ES-I3 (cell line): ENCODE results near the gene TOM1.
"Not testable (repeated sequence)": the region's sequence is repeated elsewhere in the genome, so short reads cannot be mapped to it uniquely, and the experiment has no call there.

Experiments used
- H3K36me3 ChIP-seq: 2 replicates; pipeline ENCODE4 v1.6.1; 2013; ENCODE audit warnings: mild to moderate bottlenecking, low read length, control low read depth, moderate library complexity; ENCODE audit not compliant: insufficient read depth
- H3K4me1 ChIP-seq: 2 replicates; pipeline ENCODE4 v1.6.1; 2013; ENCODE audit warnings: mild to moderate bottlenecking, control low read depth, low read length; ENCODE audit not compliant: insufficient read depth
- H3K9ac ChIP-seq: 2 replicates; pipeline ENCODE4 v1.6.1; 2013; ENCODE audit warnings: low read depth, mild to moderate bottlenecking, low read length, moderate library complexity
- H3K9me3 ChIP-seq: 2 replicates; pipeline ENCODE4 v1.6.1; 2013; ENCODE audit warnings: mild to moderate bottlenecking, low read length, moderate library complexity; ENCODE audit not compliant: control insufficient read depth, insufficient read depth

The TOM1 gene

GRCh38 chr22:35390933-35391332 is 91.2 kb downstream of the TOM1 start:
- peaks cover 2% of the 10 kb centered on the region; the same call in 1 of the 2 replicates for H3K36me3 ChIP-seq
- H3K9me3 ChIP-seq, result no peaks in the 10 kb centered on the region
- no peaks in the 10 kb centered on the region for H3K4me1 ChIP-seq
- H3K9ac ChIP-seq, result no peak overlapping the region

- no peaks in the 10 kb centered on the region for H3K4me1 ChIP-seq
- H3K9ac ChIP-seq, result no peak overlapping the region
- no peaks in the 10 kb centered on the region for H3K9me3 ChIP-seq
- H3K36me3 ChIP-seq, result peaks cover 1% of the 10 kb centered on the region; the same call in 1 of the 2 replicates
Observed at GRCh38 chr22:35392357-35392756, 92.7 kb downstream of the TOM1 start.

DNA sequence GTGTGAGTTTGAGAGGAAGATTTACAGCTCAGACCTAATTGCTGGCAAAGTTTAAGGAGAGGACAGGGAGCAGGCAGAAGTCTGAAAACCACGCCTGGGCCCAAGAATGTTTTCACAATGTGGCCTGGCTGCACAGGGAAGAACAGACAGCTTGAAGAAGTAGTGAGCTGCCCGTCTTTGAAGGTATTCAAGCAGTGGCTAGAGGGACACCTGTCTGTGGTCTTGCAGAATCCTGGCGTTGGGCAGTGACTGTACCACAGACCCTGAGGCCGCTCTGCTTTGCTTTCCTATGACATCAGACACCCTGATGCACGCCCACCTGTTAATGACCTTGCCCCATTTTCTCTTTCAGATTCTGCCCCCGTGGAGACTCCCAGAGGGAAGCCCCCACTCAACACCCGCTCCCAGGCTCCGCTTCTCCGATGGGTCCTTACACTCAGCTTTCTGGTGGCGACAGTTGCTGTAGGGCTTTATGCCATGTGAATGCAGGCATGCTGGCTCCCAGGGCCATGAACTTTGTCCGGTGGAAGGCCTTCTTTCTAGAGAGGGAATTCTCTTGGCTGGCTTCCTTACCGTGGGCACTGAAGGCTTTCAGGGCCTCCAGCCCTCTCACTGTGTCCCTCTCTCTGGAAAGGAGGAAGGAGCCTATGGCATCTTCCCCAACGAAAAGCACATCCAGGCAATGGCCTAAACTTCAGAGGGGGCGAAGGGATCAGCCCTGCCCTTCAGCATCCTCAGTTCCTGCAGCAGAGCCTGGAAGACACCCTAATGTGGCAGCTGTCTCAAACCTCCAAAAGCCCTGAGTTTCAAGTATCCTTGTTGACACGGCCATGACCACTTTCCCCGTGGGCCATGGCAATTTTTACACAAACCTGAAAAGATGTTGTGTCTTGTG is 93.7 kb downstream of the TOM1 start:
- Histone ChIP-seq H3K36me3 (no peaks in the 10 kb centered on the region; the same call in 1 of the 2 replicates), H3K9me3 (no peaks in the 10 kb centered on the region), H3K4me1 (peaks cover 4% of the 10 kb centered on the region; the same call in 1 of the 2 replicates), H3K9ac (no peak overlapping the region)

DNA sequence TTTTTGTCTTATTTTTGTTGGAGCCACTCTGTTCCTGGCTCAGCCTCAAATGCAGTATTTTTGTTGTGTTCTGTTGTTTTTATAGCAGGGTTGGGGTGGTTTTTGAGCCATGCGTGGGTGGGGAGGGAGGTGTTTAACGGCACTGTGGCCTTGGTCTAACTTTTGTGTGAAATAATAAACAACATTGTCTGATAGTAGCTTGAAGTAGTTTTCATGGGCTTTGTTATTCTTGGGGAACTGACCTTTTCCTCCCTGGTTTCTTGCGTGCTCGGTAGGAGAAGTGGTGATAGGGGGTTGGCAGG is 94.3 kb downstream of the TOM1 start:
- no peaks in the 10 kb centered on the region for H3K9me3 ChIP-seq
- no peaks in the 10 kb centered on the region; the same call in 1 of the 2 replicates for H3K36me3 ChIP-seq
- H3K4me1 ChIP-seq, result peaks cover 4% of the 10 kb centered on the region; the same call in 1 of the 2 replicates
- H3K9ac ChIP-seq, result no peak overlapping the region

- H3K4me1 ChIP-seq, result peaks cover 4% of the 10 kb centered on the region; the same call in 1 of the 2 replicates
- H3K36me3 ChIP-seq, result no peaks in the 10 kb centered on the region
- H3K9me3 ChIP-seq, result no peaks in the 10 kb centered on the region
- H3K9ac ChIP-seq, result no peak overlapping the region
Observed at GRCh38 chr22:35394810-35395563, 95.3 kb downstream of the TOM1 start.

DNA sequence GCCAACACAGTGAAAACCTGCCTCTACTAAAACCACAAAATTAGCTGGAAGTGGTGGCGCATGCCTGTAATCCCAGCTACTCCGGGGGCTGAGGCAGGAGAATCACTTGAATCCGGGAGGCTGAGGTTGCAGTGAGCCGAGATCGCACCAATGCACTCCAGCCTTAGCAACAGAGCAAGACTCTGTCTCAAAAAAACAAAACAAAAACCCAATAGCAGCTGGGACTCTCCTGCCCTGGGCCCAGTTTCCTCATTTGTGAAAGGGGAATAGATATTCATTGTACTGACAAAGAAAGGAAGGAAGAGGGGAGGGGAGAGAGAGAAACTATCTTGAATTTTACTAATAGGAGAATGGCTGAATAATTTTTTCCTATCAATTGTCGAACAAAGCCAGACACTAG is 96.9 kb downstream of the TOM1 start:
- H3K36me3 ChIP-seq, result not testable (repeated sequence)
- peaks cover 11% of the 10 kb centered on the region for H3K4me1 ChIP-seq

DNA sequence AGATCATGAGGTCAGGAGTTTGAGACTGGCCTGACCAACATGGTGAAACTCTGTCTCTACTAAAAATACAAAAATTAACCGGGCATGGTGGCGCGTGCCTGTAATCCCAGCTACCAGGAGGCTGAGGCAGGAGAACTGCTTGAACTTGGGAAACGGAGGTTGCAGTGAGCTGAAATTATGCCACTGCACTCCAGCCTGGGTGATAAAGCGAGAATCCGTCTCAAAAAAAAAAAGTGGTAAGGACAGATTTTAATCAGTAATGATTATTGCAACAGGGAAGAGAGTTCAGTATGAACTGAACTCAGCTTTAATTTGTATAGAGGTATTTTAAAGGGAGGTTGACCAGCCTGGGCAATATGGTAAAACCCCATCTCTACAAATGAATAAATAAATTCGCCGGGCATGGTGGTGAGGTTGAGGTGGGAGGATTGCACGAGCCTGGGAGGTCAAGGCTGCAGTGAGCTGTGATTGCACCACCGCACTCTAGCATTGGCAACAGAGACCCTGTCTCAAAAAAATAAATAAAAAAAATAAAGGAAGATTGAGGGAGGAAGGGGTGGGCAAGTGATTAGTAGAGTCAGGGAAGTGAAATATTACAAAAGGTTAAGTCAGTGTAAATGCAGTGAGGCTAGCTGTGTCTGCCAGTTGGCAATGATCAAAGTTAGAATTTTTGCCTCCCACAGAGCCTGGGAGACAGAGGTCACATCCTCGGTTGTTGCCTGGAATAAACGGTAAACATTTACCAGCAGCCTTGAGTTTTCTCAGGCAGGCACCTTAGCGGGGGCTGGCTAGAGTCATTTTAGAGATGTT is 97.6 kb downstream of the TOM1 start:
- Histone ChIP-seq H3K4me1 (peaks cover 14% of the 10 kb centered on the region), H3K9ac (no peak overlapping the region), H3K36me3 (peaks cover 7% of the 10 kb centered on the region; the same call in 1 of the 2 replicates), H3K9me3 (no peaks in the 10 kb centered on the region)

More for the DNA sequence above, 96.9 kb downstream of the TOM1 start:
- not testable (repeated sequence) for H3K9ac ChIP-seq, H3K9me3 ChIP-seq
